Gastroesophageal sphincter (tissue), 4 donors: Measurements from ENCODE around the gene EZH1. TPM values are rescaled to one million over a fixed set of nuclear protein-coding genes. Genes with fewer than 3 reads are reported as not detected.

Source experiments
- ATAC-seq: fragments of 150-250 bp; one replicate; pipeline ENCODE4 v1.9.1; 2016; ENCODE audit warnings: mild to moderate bottlenecking, moderate library complexity
- H3K27ac ChIP-seq, 4 donors: fragments of 200-600 bp; sonication (generic) in 3 of 4; 1 replicate in 3 of 4; 2 replicates in 1 of 4; pipeline ENCODE4 v1.5.1; 2016 to 2019
- H3K27me3 ChIP-seq: fragments of 200-600 bp; sonication (generic); one replicate; pipeline ENCODE4 v1.5.1; 2019
- H3K36me3 ChIP-seq, 2 donors: fragments of 200-600 bp; sonication (generic); one replicate each; pipeline ENCODE4 v1.5.1; 2019; ENCODE audit warnings: control low read depth in 1 of 2
- H3K4me1 ChIP-seq, 3 donors: fragments of 200-600 bp; sonication (generic); 1 replicate in 2 of 3; 2 replicates in 1 of 3; pipeline ENCODE4 v1.5.1; 2016 to 2019; ENCODE audit warnings: control low read depth in 2 of 3
- H3K4me3 ChIP-seq, 2 donors: fragments of 200-600 bp; sonication (generic); one replicate each; pipeline ENCODE4 v1.5.1; 2019; ENCODE audit warnings: mild to moderate bottlenecking in 1 of 2, moderate library complexity in 1 of 2
- H3K9me3 ChIP-seq, 3 donors: fragments of 200-600 bp; sonication (generic); one replicate each; pipeline ENCODE4 v1.5.1; 2017 to 2019; ENCODE audit warnings: control low read depth in 2 of 3
- EP300 ChIP-seq: sonication (generic); formaldehyde crosslinking; IDR thresholded peaks from one replicate; pipeline ENCODE4 v1.6.1; 2017; ENCODE audit warnings: antibody characterized with exemption, mild to moderate bottlenecking
- POLR2A ChIP-seq, 2 donors: fragments of 450-650 bp; IDR thresholded peaks; one replicate each; pipeline ENCODE4 v1.6.1; 2017; ENCODE audit warnings: antibody characterized with exemption in 2 of 2, mild to moderate bottlenecking in 2 of 2, moderate library complexity in 1 of 2
- POLR2AphosphoS5 ChIP-seq: sonication (generic); formaldehyde crosslinking; IDR thresholded peaks from one replicate; pipeline ENCODE4 v1.6.1; 2017; ENCODE audit warnings: antibody characterized with exemption
- WGBS, 2 donors: methylation state at CpG; one replicate each; pipeline ENCODE4 v1.1.5; 2018; ENCODE audit warnings: low coverage in 1 of 2; 5-methylcytosine and 5-hydroxymethylcytosine counted together
- total RNA-seq, 4 donors: library from RNA; depleted of rRNA; stranded (reverse); fragments of >200 nt; gene quantifications; one replicate each; pipeline ENCODE4 v1.1.0, GENCODE V29; 2016
- TF ChIP-seq, protein P1 (sequence below), 4 experiments: fragments of 200-600 bp in 2 of 4; fragments of 450-650 bp in 2 of 4; sonication (generic) in 1 of 4; IDR thresholded peaks; one replicate each; pipeline ENCODE4 v1.5.1; 2017 to 2019; ENCODE audit warnings: antibody characterized with exemption in 4 of 4, mild to moderate bottlenecking in 2 of 4, moderate library complexity in 2 of 4

EZH1 gene
- total RNA-seq, 4 donors from 2014 or later, result 57.2 to 90.4 (median 59.7) TPM

- Histone ChIP-seq H3K4me1 (peaks cover 0 to 61% (median 6%) of the 10 kb centered on the region in 3 donors), H3K4me3 (peak overlapping the region; percentile 1 to 55), H3K27me3 (peaks cover 58% of the 10 kb centered on the region), H3K36me3 (peaks cover 0 to 32% of the 10 kb centered on the region in 2 donors), H3K27ac (peak overlapping the region in 3 of 4 donors; percentile 2 to 53 (median 31)), H3K9me3 (no peaks in the 10 kb centered on the region)
- no peak for ATAC-seq
- 52% methylated on average over 2 of the region's 10 CpGs; no CpG with 5 or more reads in 1 of the 2 donors for WGBS, 2 donors
- TF ChIP-seq, protein P1, sequence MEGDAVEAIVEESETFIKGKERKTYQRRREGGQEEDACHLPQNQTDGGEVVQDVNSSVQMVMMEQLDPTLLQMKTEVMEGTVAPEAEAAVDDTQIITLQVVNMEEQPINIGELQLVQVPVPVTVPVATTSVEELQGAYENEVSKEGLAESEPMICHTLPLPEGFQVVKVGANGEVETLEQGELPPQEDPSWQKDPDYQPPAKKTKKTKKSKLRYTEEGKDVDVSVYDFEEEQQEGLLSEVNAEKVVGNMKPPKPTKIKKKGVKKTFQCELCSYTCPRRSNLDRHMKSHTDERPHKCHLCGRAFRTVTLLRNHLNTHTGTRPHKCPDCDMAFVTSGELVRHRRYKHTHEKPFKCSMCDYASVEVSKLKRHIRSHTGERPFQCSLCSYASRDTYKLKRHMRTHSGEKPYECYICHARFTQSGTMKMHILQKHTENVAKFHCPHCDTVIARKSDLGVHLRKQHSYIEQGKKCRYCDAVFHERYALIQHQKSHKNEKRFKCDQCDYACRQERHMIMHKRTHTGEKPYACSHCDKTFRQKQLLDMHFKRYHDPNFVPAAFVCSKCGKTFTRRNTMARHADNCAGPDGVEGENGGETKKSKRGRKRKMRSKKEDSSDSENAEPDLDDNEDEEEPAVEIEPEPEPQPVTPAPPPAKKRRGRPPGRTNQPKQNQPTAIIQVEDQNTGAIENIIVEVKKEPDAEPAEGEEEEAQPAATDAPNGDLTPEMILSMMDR (IDR thresholded peaks at IDR 0.05), result no peak
- TF ChIP-seq POLR2AphosphoS5 (no peak), POLR2A (IDR thresholded peaks at IDR 0.05) (no peak), EP300 (no peak)
Observed at GRCh38 chr17:42781639-42782165, 36.9 kb upstream of the EZH1 start.

DNA sequence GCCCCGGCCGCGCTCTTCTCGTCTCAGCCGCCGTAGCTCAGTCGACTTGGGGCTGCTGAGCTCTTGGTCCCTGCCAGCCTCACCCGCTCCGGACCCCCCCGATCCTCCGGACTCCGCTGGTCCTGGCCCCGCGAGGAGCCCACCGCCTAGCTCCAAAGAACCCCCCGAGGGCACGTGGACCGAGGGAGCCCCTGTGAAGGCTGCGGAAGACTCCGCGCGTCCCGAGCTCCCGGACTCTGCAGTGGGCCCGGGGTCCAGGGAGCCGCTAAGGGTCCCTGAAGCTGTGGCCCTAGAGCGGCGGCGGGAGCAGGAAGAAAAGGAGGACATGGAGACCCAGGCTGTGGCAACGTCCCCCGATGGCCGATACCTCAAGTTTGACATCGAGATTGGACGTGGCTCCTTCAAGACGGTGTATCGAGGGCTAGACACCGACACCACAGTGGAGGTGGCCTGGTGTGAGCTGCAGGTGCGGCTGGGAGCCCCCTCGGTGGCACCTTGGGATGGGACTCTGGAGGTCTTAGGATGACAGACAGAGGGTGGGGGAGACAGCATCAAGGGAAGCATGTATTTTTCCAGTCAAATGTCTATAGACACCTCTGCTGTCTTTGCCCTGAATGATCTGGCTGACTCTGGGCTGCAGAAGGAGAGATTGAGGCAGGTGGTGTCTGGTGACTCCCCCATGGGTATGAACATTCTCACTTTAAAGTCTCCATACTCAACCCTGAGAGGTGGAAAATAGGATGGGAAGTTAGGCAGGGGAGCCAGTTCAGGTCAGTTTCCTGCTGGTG, 36.2 kb upstream of the EZH1 start:
- TF ChIP-seq POLR2A (IDR thresholded peaks at IDR 0.05) (no peak), POLR2AphosphoS5 (no peak), EP300 (no peak)
- TF ChIP-seq, protein P1 (IDR thresholded peaks at IDR 0.05), result no peak

GRCh38 chr17:42779936-42780850, 35.4 kb upstream of the EZH1 start, which contains the start of gene WNK4:
WNK4 (plus strand) TSS chr17:42780610; CDS start chr17:42780699, 89 bp downstream.
- TF ChIP-seq POLR2A (IDR thresholded peaks at IDR 0.05), result peak in 1 of 2 donors; percentile 12
- TF ChIP-seq, protein P1 (IDR thresholded peaks at IDR 0.05), result no peak
- Histone ChIP-seq H3K27ac (peak within 1 kb of the TSS in 3 of 4 donors; percentile 65 to 76 (median 68)), H3K9me3 (no peaks in the 10 kb centered on the region), H3K4me1 (peaks cover 0 to 58% (median 6%) of the 10 kb centered on the region in 3 donors), H3K4me3 (peak within 1 kb of the TSS; percentile 30 to 55), H3K27me3 (peaks cover 51% of the 10 kb centered on the region), H3K36me3 (peaks cover 0 to 47% of the 10 kb centered on the region in 2 donors)
- ATAC-seq, result peak; percentile 52
- 0% methylated on average over 6 of the region's 65 CpGs; no CpG with 5 or more reads in 1 of the 2 donors for WGBS, 2 donors

More for the DNA sequence above, 36.2 kb upstream of the EZH1 start:
- peaks cover 0 to 38% of the 10 kb centered on the region in 2 donors for H3K36me3 ChIP-seq
- peaks cover 0 to 61% (median 6%) of the 10 kb centered on the region in 3 donors for H3K4me1 ChIP-seq
- H3K27ac ChIP-seq, result peak overlapping the region in 3 of 4 donors; percentile 65 to 76 (median 68)
- WGBS, 2 donors, result 33% methylated on average over 1 of the region's 39 CpGs; no CpG with 5 or more reads in 1 of the 2 donors
- peak; percentile 32 for ATAC-seq
- H3K9me3 ChIP-seq, result no peaks in the 10 kb centered on the region
- H3K27me3 ChIP-seq, result peaks cover 58% of the 10 kb centered on the region
- H3K4me3 ChIP-seq, result peak overlapping the region; percentile 30 to 55

- H3K4me1 ChIP-seq, result peaks cover 0 to 56% (median 6%) of the 10 kb centered on the region in 3 donors
- ATAC-seq, result no peak
- peaks cover 0 to 50% of the 10 kb centered on the region in 2 donors for H3K36me3 ChIP-seq
- WGBS, 2 donors, result 41 to 60% methylated on average over 2 of the region's 3 CpGs
- no peak overlapping the region for H3K4me3 ChIP-seq
- H3K27ac ChIP-seq, result peak overlapping the region in 3 of 4 donors; percentile 65 to 76 (median 68)
- H3K9me3 ChIP-seq, result no peaks in the 10 kb centered on the region
- TF ChIP-seq, protein P1 (IDR thresholded peaks at IDR 0.05), result no peak
- TF ChIP-seq POLR2A (IDR thresholded peaks at IDR 0.05) (no peak), EP300 (no peak), POLR2AphosphoS5 (no peak)
- peaks cover 43% of the 10 kb centered on the region for H3K27me3 ChIP-seq
Observed at GRCh38 chr17:42779304-42779935, 34.6 kb upstream of the EZH1 start.
